Measurements from ENCODE around the gene FKBP11. TPM values are rescaled to one million over a fixed set of nuclear protein-coding genes. Genes with fewer than 3 reads are reported as not detected.

FKBP11 gene
- total and polyA plus RNA-seq, 2 donors (not counting 3 experiments of a cell fraction or from before 2014, with no cell fraction given), result 74.2 to 81.2 TPM

DNA sequence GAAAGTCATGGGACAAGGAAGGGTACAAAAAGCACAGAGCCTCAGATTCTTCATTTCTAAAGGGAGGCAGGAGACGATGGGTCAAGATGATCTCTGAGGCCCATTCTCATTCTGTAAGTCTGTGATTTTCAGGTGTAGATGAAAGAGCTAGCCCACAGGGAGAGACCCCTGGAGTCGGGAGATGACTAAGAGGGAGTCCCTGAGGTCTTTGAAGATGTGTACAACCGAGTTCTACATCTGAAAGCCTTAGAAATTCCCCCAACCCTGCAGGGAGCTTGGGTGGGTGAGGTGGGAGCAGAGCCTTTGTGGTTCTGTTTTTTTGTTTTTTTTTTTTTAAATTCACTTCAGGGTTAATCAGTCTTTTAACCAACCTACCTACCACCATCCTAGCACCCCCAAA is 43.2 kb upstream of the FKBP11 start:
- Histone ChIP-seq H3K4me1 (ENCODE audit: control insufficient read depth, extremely low read depth, insufficient read depth, low read length) (no peaks in the 10 kb centered on the region), H3K9me1 (replicated peaks; ENCODE audit: control insufficient read depth, extremely low read depth, insufficient read depth, low read length) (no peaks in the 10 kb centered on the region), H2AFZ (ENCODE audit: low read depth, low read length) (no peak overlapping the region), H3K9me3 (replicated peaks; ENCODE audit: control insufficient read depth, insufficient read depth, low read length) (no peaks in the 10 kb centered on the region), H3K4me2 (ENCODE audit: insufficient read depth, low read length) (no peak overlapping the region), H3K9ac (replicated peaks; ENCODE audit: extremely low read depth, insufficient read depth, low read length) (no peak overlapping the region), H3K27me3 (ENCODE audit: control insufficient read depth in 2 of 2, insufficient read depth in 2 of 2, low read length in 2 of 2) (peaks cover 53 to 54% of the 10 kb centered on the region in 2 experiments), H3K4me3 (replicated peaks in 1 of 3; ENCODE audit: insufficient read depth in 1 of 3, low read depth in 1 of 3, low read length in 3 of 3) (no peak overlapping the region), H3K27ac (ENCODE audit: insufficient read depth, low read depth, low read length) (no peak overlapping the region), H4K20me1 (replicated peaks; ENCODE audit: control insufficient read depth, extremely low read depth, insufficient read depth, low read length) (no peaks in the 10 kb centered on the region), H3K79me2 (ENCODE audit: control insufficient read depth, insufficient read depth, low read length) (no peaks in the 10 kb centered on the region), H3K36me3 (ENCODE audit: control insufficient read depth in 2 of 2, extremely low read depth in 1 of 2, insufficient read depth in 2 of 2, low read length in 2 of 2) (no peaks in the 10 kb centered on the region)
- no TSS peak for BruUV-seq (replicated peaks)
- TF ChIP-seq, protein P1, sequence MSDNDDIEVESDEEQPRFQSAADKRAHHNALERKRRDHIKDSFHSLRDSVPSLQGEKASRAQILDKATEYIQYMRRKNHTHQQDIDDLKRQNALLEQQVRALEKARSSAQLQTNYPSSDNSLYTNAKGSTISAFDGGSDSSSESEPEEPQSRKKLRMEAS (IDR thresholded peaks at IDR 0.05; ENCODE audit: insufficient read depth, insufficient read length), result no peak
- TF ChIP-seq POLR2AphosphoS5 (IDR thresholded peaks at IDR 0.05; ENCODE audit: insufficient read depth, low read depth, low read length) (no peak), EZH2 (IDR thresholded peaks at IDR 0.05; ENCODE audit: borderline replicate concordance, low read depth, low read length, severe bottlenecking) (no peak), MYC (IDR thresholded peaks at IDR 0.05; ENCODE audit: low read depth, low read length) (no peak), POLR2A (IDR thresholded peaks at IDR 0.05; ENCODE audit: low read depth, low read length) (no peak), GATA2 (IDR thresholded peaks at IDR 0.05; ENCODE audit: insufficient read depth, insufficient read length, low read depth, low read length) (no peak), FOS (IDR thresholded peaks at IDR 0.05; ENCODE audit: borderline replicate concordance, insufficient read depth, low read length) (no peak), JUN (IDR thresholded peaks at IDR 0.05; ENCODE audit: borderline replicate concordance, insufficient read depth, insufficient read length, low read depth) (no peak)
- TF ChIP-seq, protein P2, sequence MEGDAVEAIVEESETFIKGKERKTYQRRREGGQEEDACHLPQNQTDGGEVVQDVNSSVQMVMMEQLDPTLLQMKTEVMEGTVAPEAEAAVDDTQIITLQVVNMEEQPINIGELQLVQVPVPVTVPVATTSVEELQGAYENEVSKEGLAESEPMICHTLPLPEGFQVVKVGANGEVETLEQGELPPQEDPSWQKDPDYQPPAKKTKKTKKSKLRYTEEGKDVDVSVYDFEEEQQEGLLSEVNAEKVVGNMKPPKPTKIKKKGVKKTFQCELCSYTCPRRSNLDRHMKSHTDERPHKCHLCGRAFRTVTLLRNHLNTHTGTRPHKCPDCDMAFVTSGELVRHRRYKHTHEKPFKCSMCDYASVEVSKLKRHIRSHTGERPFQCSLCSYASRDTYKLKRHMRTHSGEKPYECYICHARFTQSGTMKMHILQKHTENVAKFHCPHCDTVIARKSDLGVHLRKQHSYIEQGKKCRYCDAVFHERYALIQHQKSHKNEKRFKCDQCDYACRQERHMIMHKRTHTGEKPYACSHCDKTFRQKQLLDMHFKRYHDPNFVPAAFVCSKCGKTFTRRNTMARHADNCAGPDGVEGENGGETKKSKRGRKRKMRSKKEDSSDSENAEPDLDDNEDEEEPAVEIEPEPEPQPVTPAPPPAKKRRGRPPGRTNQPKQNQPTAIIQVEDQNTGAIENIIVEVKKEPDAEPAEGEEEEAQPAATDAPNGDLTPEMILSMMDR (IDR thresholded peaks at IDR 0.05; ENCODE audit: extremely low read depth in 1 of 2, insufficient read depth in 1 of 2, low read depth in 1 of 2, low read length in 2 of 2), result no peak
- ChIA-PET CTCF (interaction anchor here (1.3 to 7.3 kb wide), 5 partner anchors 10 to 115 kb away, joined by 4 to 64 read pairs (median 16); partner anchors contain the start of gene WNT1), POLR2A (no interaction called here)
- FAIRE-seq, result no peak
- intact Hi-C loops (cut with micrococcal nuclease) (no loop called here), dilution Hi-C loops (cut with MboI; ENCODE audit: extremely low pct_ligation_motif_present, low sequenced_read_pairs) (no loop called here)
- DNase-seq (ENCODE audit: low read depth, low spot score), result no peak
